ENCODE measurements around the gene UNC13D.
"Not testable (repeated sequence)": the region's sequence is repeated elsewhere in the genome, so short reads cannot be mapped to it uniquely, and the experiment has no call there.

Gene UNC13D

GRCh38 chr17:75874323-75875181 is 30.3 kb upstream of the UNC13D start:
- no peak for DNase-seq

GRCh38 chr17:75873587-75874322 is 29.6 kb upstream of the UNC13D start:
- no peak for DNase-seq

GRCh38 chr17:75872434-75873351 is 28.5 kb upstream of the UNC13D start:
- no peak for DNase-seq

DNA sequence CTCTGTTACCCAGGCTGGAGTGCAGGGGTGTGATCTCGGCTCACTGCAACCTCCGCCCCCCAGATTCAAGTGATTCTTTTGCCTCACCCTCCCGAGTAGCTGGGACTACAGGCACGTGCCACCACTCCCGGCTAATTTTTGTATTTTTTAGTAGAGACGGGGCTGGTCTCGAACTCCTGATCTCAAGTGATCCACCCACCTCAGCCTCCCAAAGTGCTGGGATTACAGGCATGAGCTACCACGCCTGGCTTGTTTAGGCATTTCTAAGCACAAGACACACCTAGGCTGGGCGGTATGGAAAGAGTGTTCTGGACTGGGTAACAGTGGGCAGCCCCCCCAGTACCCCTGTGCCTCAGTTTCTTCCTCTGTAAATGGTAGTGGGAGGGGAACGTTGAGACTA is 26.0 kb upstream of the UNC13D start:
- not testable (repeated sequence) for DNase-seq

GRCh38 chr17:75869282-75870141 is 25.3 kb upstream of the UNC13D start:
- DNase-seq: no peak

- not testable (repeated sequence) for DNase-seq
These were observed 24.6 kb upstream of the UNC13D start for GRCh38 chr17:75868730-75869281.

DNA sequence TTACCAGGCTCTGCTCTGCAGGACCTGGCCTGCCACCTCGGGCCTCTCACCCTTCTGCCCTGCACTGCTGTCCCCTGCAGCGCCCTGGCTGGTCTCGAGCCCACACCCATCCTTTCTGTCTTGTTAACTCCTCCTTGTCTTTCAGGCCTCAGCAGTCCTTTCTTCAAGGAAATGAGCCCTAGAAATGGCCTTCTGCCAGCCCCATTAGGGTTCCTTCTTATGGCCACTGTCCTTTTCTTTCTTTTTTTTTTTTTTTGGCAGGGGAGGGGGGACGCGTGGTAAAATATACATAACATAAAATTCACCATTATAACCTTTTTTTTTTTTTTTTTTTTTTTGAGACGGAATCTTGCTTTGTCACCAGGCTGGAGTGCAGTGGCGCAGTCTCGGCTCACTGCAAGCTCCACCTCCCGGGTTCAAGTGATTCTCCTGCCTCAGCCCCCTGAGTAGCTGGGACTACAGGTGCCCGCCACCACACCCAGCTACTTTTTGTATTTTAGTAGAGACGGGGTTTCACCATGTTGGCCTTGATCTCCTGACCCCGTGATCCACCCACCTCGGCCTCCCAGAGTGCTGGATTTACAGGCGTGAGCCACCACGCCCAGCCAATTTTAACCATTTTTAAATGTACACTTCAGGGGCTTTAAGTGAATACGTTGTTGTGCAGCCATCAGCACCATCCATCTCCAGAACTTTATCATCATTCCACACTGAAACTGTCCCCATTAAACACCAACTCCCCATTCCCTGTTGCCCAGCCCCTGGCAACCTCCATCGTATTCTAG is 21.4 kb upstream of the UNC13D start:
- not testable (repeated sequence) for DNase-seq

- DNase-seq: not testable (repeated sequence)
These were observed 20.7 kb upstream of the UNC13D start for GRCh38 chr17:75864887-75865286.

GRCh38 chr17:75864448-75864871 is 20.3 kb upstream of the UNC13D start:
- DNase-seq: no peak

- DNase-seq: no peak
These were observed 17.7 kb upstream of the UNC13D start for GRCh38 chr17:75861927-75862317.

- DNase-seq: not testable (repeated sequence)
These were observed 15.2 kb upstream of the UNC13D start for GRCh38 chr17:75859358-75859757.

DNA sequence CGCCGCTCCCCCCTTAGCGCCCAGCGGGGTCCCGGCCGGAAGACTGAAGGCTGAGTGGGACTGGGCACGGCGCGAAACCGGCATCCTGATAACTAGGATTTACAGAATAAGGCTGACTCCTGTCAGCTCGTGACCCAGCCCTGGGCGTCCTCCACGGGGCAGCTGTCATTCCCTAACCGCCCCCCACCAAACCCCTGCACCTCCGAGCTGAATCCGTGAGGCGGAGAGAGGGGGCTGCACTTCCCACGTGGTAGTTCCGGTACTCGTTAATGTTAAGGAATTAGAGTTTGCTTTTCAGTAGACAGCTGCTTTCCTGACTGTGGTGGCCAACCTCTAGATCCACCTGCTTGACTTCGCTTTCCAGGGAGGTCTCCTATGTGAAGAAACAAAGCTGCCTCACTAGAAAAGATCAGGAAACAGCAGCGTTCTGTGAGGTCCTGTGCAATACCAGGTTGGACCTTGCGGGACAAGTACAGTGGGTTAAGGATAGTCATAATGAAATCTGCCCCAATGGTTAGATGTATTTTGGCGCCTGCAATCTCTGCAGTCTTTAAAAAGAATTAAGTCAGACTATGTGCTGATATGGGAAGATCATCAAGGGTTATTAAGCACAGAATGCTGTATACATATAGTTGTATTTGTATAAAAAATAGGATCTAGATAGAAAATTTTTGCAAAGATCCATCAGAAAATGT is 12.0 kb upstream of the UNC13D start:
- DNase-seq: peak; percentile 14

GRCh38 chr17:75855310-75856061 is 11.3 kb upstream of the UNC13D start, which contains the start of gene WBP2:
Gene WBP2, minus strand, starts transcription at chr17:75855335. Its CDS starts 38 bp downstream, at chr17:75855297.
- DNase-seq: peak; percentile 100

DNA sequence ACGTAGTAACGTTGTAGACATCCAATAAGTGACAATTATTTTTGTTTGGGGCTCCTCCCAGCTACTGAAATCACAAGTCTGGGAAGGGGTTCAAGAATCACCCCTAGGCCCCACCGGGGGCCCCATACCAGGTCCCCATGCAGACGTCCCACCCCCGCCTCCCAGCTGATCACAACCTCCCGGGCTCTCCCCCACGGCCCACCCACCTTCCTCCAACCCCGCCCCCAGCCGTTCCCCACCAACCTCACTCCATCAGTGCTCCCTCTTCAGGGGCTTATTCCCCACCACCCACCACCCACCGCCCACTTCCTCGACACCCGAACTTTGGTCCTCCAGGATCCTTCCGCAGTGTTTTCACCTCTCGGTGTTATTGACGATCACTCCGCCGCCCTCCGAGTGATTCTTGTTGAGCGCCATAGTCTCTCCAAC is 10.7 kb upstream of the UNC13D start:
- DNase-seq: no peak

- no peak for DNase-seq
These were observed 10.0 kb upstream of the UNC13D start for GRCh38 chr17:75854101-75854748.

DNA sequence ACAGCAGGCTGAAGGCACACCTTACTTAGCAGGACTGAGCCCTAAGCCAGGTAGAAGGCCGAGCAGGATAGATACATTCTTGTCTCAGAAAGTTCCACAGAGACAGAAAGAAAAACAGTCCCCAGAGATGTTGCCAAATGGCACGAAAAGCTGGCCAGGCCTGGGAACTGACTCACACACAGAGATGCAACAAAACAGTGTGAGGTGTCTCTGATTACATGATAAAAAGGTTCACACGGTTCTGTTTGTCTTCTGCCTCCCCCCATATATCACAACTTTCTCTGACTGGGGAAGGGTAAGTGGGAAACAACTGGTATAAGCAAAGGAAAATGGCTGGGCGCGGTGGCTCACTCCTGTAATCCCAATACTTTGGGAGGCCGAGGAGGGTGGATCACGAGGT is 9.2 kb upstream of the UNC13D start:
- DNase-seq: no peak

DNA sequence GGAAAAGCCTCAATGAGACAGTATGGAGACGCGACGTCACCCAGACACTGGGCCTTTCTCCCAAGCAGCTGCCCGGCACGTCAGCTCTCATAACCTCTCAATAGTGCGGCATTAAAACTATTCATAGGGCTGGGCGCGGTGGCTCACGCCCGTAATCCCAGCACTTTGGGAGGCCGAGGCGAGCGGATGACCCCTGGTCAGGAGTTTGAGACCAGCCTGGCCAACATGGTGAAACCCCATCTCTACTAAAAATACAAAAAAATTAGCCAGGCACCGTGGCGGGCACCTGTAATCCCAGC is 7.4 kb upstream of the UNC13D start:
- DNase-seq: not testable (repeated sequence)

- no peak for DNase-seq
These were observed 6.9 kb upstream of the UNC13D start for GRCh38 chr17:75850928-75851692.
